ENCODE results near the gene ASCL1. TPM values are rescaled to one million over a fixed set of nuclear protein-coding genes. Genes with fewer than 3 reads are reported as not detected.
A peak's percentile ranks its signal among the peaks of the same experiment; 100 is the strongest.

Gene ASCL1
- total and polyA plus RNA-seq, 9 of the 15 experiments (the other 6 are each of a cell fraction or from before 2014, with no cell fraction given) = 0.01 to 0.09 (median 0.04) TPM; not detected in 3

- Histone ChIP-seq H3K4me2 (ENCODE audit: insufficient read depth, low read length) (no peak overlapping the region), H3K27ac (ENCODE audit: extremely low read depth, low read depth, low read length) (no peak overlapping the region), H4K20me1 (replicated peaks; ENCODE audit: control insufficient read depth, insufficient read depth, low read length) (no peaks in the 10 kb centered on the region), H3K9me3 (replicated peaks; ENCODE audit: control insufficient read depth, insufficient read depth, low read depth, low read length) (no peaks in the 10 kb centered on the region), H3K27me3 (ENCODE audit: control insufficient read depth in 2 of 2, insufficient read depth in 2 of 2, low read length in 2 of 2) (peaks cover 2 to 21% of the 10 kb centered on the region in 2 experiments; a peak in 4 of 5 replicates), H2AFZ (ENCODE audit: low read depth, low read length) (no peak overlapping the region), H3K79me2 (ENCODE audit: control insufficient read depth, insufficient read depth, low read length) (no peaks in the 10 kb centered on the region), H3K9ac (ENCODE audit: insufficient read depth in 1 of 2, low read depth in 2 of 2, low read length in 2 of 2) (no peak overlapping the region), H3K36me3 (ENCODE audit: control insufficient read depth, insufficient read depth, low read length) (no peaks in the 10 kb centered on the region), H3K4me1 (replicated peaks in 1 of 2; ENCODE audit: control insufficient read depth in 2 of 2, insufficient read depth in 2 of 2, low read length in 2 of 2) (peaks cover 0 to 7% of the 10 kb centered on the region in 2 experiments; a peak in 1 of 5 replicates), H3K9me1 (ENCODE audit: control insufficient read depth, insufficient read depth, low read length) (no peaks in the 10 kb centered on the region), H3K4me3 (no peak overlapping the region)
- intact Hi-C loops (cut with micrococcal nuclease) = no loop called here
- no TSS peak for BruUV-seq (replicated peaks)
- TF ChIP-seq HIVEP1 (CRISPR knock-in tag; IDR thresholded peaks at IDR 0.05) (no peak), ZNF512 (tag; IDR thresholded peaks at IDR 0.05) (peak; percentile 44; the same call in 1 of the 2 replicates), IRF2 (CRISPR knock-in tag; IDR thresholded peaks at IDR 0.05) (no peak)
- FAIRE-seq (no peak), ATAC-seq (no peak), DNase-seq (ENCODE audit: extremely low read depth in 1 of 4, low spot score in 3 of 4) (no peak)
- in situ Hi-C loops (cut with MboI) = no loop called here
- ChIA-PET POLR2A (no interaction called here), CTCF (ENCODE audit: low intra/inter-chr PET ratio) (no interaction called here)
- 0% methylated on average over 11 of the region's 11 CpGs for WGBS (ENCODE audit: insufficient coverage, low coverage, missing lambda C conversion rate)
Measured at GRCh38 chr12:102962532-102962931, 5.1 kb downstream of the ASCL1 start.

GRCh38 chr12:102962986-102963385 is 5.5 kb downstream of the ASCL1 start:
- no peaks in the 10 kb centered on the region for H3K79me2 ChIP-seq (ENCODE audit: control insufficient read depth, insufficient read depth, low read length)
- ATAC-seq (no peak), FAIRE-seq (no peak), DNase-seq (ENCODE audit: extremely low read depth in 1 of 4, low spot score in 3 of 4) (no peak)
- no peak overlapping the region for H3K27ac ChIP-seq (ENCODE audit: extremely low read depth, low read depth, low read length)
- H3K9me3 ChIP-seq (replicated peaks; ENCODE audit: control insufficient read depth, insufficient read depth, low read depth, low read length) = no peaks in the 10 kb centered on the region
- WGBS (ENCODE audit: insufficient coverage, low coverage, missing lambda C conversion rate) = 4% methylated on average over 3 of the region's 3 CpGs
- H3K4me2 ChIP-seq (ENCODE audit: insufficient read depth, low read length) = no peak overlapping the region
- intact Hi-C loops (cut with micrococcal nuclease) (no loop called here), in situ Hi-C loops (cut with MboI) (no loop called here)
- BruUV-seq (replicated peaks) = no TSS peak
- no peak overlapping the region for H2AFZ ChIP-seq (ENCODE audit: low read depth, low read length)
- ChIA-PET POLR2A (no interaction called here), CTCF (ENCODE audit: low intra/inter-chr PET ratio) (no interaction called here)
- no peaks in the 10 kb centered on the region for H4K20me1 ChIP-seq (replicated peaks; ENCODE audit: control insufficient read depth, insufficient read depth, low read length)
- H3K4me3 ChIP-seq = no peak overlapping the region
- no peaks in the 10 kb centered on the region for H3K9me1 ChIP-seq (ENCODE audit: control insufficient read depth, insufficient read depth, low read length)
- H3K36me3 ChIP-seq (ENCODE audit: control insufficient read depth, insufficient read depth, low read length) = no peaks in the 10 kb centered on the region
- no peak overlapping the region for H3K9ac ChIP-seq (ENCODE audit: insufficient read depth in 1 of 2, low read depth in 2 of 2, low read length in 2 of 2)
- peaks cover 0 to 6% of the 10 kb centered on the region in 2 experiments; a peak in 1 of 5 replicates for H3K4me1 ChIP-seq (replicated peaks in 1 of 2; ENCODE audit: control insufficient read depth in 2 of 2, insufficient read depth in 2 of 2, low read length in 2 of 2)
- peaks cover 2 to 21% of the 10 kb centered on the region in 2 experiments; a peak in 4 of 5 replicates for H3K27me3 ChIP-seq (ENCODE audit: control insufficient read depth in 2 of 2, insufficient read depth in 2 of 2, low read length in 2 of 2)
- TF ChIP-seq GATA2 (CRISPR knock-in tag; IDR thresholded peaks at IDR 0.05) = no peak
- no peak for TF ChIP-seq IRF9 (tag; IDR thresholded peaks at IDR 0.05)
- no peak for TF ChIP-seq FIP1L1 (IDR thresholded peaks at IDR 0.05; ENCODE audit: low read depth, low read length, poor library complexity, severe bottlenecking)
- no peak for TF ChIP-seq ZNF311 (CRISPR knock-in tag; IDR thresholded peaks at IDR 0.05)
- TF ChIP-seq TGIF2 (CRISPR knock-in tag; IDR thresholded peaks at IDR 0.05) = no peak
- TF ChIP-seq ELK3 (CRISPR knock-in tag; IDR thresholded peaks at IDR 0.05) = no peak
- no peak for TF ChIP-seq C11orf30 (IDR thresholded peaks at IDR 0.05; ENCODE audit: low read depth)
- TF ChIP-seq TRIM28 (IDR thresholded peaks at IDR 0.05) = no peak
- no peak for TF ChIP-seq RBM22 (IDR thresholded peaks at IDR 0.05; ENCODE audit: low read depth, low read length, poor library complexity, severe bottlenecking)
